CD4-positive, alpha-beta T cell (primary cell): Measurements from ENCODE around the gene TNFSF12. TPM values are rescaled to one million over a fixed set of nuclear protein-coding genes. Genes with fewer than 3 reads are reported as not detected.

ENCODE experiments used
- ATAC-seq: fragments of 200-7000 bp; cut with Tn5 transposase; one replicate; pipeline ENCODE4 v1.10.0; 2022; ENCODE audit warnings: mild to moderate bottlenecking; ENCODE audit not compliant: poor library complexity
- CTCF ChIA-PET: fragments of 350-600 bp; sonication (Branson Sonifier 250); formaldehyde crosslinking; loops from one replicate; lab custom pipeline; 2021; ENCODE audit warnings: antibody characterized with exemption, inconsistent platforms; lab: Charles Lee
- POLR2A ChIA-PET: fragments of 350-600 bp; sonication (Branson Sonifier 250); formaldehyde crosslinking; loops from one replicate; lab custom pipeline; 2021; ENCODE audit warnings: antibody characterized with exemption, inconsistent platforms; lab: Charles Lee
- DNase-seq, 14 experiments: peaks; one replicate each; pipeline ENCODE4 v3.0.0-alpha.2; 2013 to 2020; ENCODE audit warnings: mixed read lengths in 2 of 14
- H3K27ac ChIP-seq, 2 donors: one replicate each; pipeline versions ENCODE4 v1.5.1 to v1.7.0; 2013; ENCODE audit warnings: low read length in 2 of 2, low read depth in 1 of 2, mild to moderate bottlenecking in 1 of 2
- H3K27me3 ChIP-seq, 2 experiments: 1 replicate in 1 of 2; 2 replicates in 1 of 2; pipeline versions ENCODE4 v1.6.1 to v1.7.0; 2013; ENCODE audit warnings: low read length in 2 of 2, control low read depth in 1 of 2, mild to moderate bottlenecking in 1 of 2, moderate library complexity in 1 of 2; ENCODE audit not compliant: insufficient read depth in 2 of 2, control insufficient read depth in 1 of 2
- H3K36me3 ChIP-seq: one replicate; pipeline ENCODE4 v1.6.1; 2013; ENCODE audit warnings: low read length, control low read depth; ENCODE audit not compliant: insufficient read depth
- H3K4me1 ChIP-seq: one replicate; pipeline ENCODE4 v1.6.1; 2013; ENCODE audit warnings: low read length, control low read depth; ENCODE audit not compliant: insufficient read depth
- H3K4me3 ChIP-seq: one replicate; pipeline ENCODE4 v1.5.1; 2013; ENCODE audit warnings: mild to moderate bottlenecking, low read length, moderate library complexity
- H3K9me3 ChIP-seq, 2 experiments: 1 replicate in 1 of 2; 2 replicates in 1 of 2; pipeline versions ENCODE4 v1.6.1 to v1.7.0; 2013; ENCODE audit warnings: low read length in 2 of 2, mild to moderate bottlenecking in 2 of 2, control low read depth in 1 of 2, moderate library complexity in 1 of 2; ENCODE audit not compliant: control insufficient read depth in 1 of 2, insufficient read depth in 1 of 2
- H3K27ac Mint-ChIP-seq: one replicate; pipeline ENCODE4 v1.8.0; 2020; ENCODE audit warnings: mixed read lengths
- H3K27me3 Mint-ChIP-seq: one replicate; pipeline ENCODE4 v1.8.0; 2021; ENCODE audit warnings: mixed read lengths
- H3K36me3 Mint-ChIP-seq: one replicate; pipeline ENCODE4 v1.8.0; 2021; ENCODE audit warnings: low read depth, mixed read lengths
- H3K4me1 Mint-ChIP-seq: one replicate; pipeline ENCODE4 v1.8.0; 2021; ENCODE audit warnings: low read depth, mixed read lengths
- H3K4me3 Mint-ChIP-seq: one replicate; pipeline ENCODE4 v1.8.0; 2020; ENCODE audit warnings: mild to moderate bottlenecking, mixed read lengths
- H3K9me3 Mint-ChIP-seq: one replicate; pipeline ENCODE4 v1.8.0; 2020; ENCODE audit warnings: mixed read lengths
- intact Hi-C, 2 experiments: fragments of 100-400 bp; cut with DNase I in 1 of 2; cut with micrococcal nuclease in 1 of 2; formaldehyde crosslinking; loops; one replicate each; pipeline versions ENCODE4 v1.15.1 to v1.9.0; 2023 to 2025; cut with DNase I, micrococcal nuclease
- total RNA-seq, 174 experiments: library from RNA in 2 of 174; stranded (reverse) in 2 of 174; gene quantifications; one replicate each; pipeline ENCODE4 v1.2.3 and lab custom pipeline; 2021 to 2026
- TF ChIP-seq, protein P1 (sequence below): fragments of 200-600 bp; IDR thresholded peaks from one replicate; pipeline ENCODE4 v1.8.0; 2022; ENCODE audit warnings: antibody characterized with exemption, mild to moderate bottlenecking

TNFSF12 gene
- total RNA-seq, 2 experiments from 2014 or later: 17.0 to 19.1 TPM

DNA sequence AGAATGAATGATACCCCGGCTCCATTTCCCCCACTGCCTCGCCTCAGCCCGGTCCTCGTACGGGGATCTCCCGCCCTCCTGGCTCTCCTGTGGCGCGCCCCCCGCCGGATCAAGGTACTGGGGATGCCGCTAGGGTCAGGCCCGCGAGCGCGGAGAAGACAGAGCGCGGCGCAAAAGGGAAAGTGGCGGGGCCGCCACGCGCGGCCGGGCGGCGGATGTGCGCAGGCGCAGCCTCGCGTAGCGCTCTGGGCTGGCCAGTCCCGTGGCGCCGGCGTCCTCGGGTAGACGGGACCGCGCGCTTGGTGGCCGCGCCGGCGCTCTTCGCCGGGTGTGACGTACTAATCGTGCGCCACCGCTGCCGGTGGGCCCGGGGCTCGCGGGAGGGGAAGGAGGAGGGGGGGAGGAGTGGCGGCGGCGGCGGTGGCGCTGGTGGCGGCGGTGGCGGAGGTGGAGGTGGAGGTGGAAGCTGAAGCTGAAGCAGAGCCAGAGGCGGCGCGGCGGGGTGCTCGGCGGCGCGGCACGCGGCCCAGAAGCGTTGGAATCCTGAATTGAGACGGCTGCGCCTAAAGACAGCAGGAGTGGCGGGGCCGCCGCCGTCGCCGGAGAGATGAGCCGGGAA, 12.8 kb downstream of the TNFSF12 start, which contains the start of gene SENP3:
Gene SENP3 (plus strand): TSS at position 331 of the 619 bp plus-strand sequence. CDS start 1,158 bp downstream, outside the sequence.
- no peaks in the 10 kb centered on the region for H3K27me3 Mint-ChIP-seq
- H3K27ac Mint-ChIP-seq: peak within 1 kb of the TSS; percentile 93
- H3K27me3 ChIP-seq: no peaks in the 10 kb centered on the region
- POLR2A ChIA-PET: interaction anchor here (0.8 to 4.8 kb wide), 27 partner anchors 9 to 327 kb away, joined by 3 to 51 read pairs (median 5); partner anchors contain the start of genes ACAP1, DVL2, FXR2 and MPDU1
- no peaks in the 10 kb centered on the region for H3K9me3 ChIP-seq
- peak within 1 kb of the TSS; percentile 91 for H3K4me3 ChIP-seq
- TF ChIP-seq, protein P1, sequence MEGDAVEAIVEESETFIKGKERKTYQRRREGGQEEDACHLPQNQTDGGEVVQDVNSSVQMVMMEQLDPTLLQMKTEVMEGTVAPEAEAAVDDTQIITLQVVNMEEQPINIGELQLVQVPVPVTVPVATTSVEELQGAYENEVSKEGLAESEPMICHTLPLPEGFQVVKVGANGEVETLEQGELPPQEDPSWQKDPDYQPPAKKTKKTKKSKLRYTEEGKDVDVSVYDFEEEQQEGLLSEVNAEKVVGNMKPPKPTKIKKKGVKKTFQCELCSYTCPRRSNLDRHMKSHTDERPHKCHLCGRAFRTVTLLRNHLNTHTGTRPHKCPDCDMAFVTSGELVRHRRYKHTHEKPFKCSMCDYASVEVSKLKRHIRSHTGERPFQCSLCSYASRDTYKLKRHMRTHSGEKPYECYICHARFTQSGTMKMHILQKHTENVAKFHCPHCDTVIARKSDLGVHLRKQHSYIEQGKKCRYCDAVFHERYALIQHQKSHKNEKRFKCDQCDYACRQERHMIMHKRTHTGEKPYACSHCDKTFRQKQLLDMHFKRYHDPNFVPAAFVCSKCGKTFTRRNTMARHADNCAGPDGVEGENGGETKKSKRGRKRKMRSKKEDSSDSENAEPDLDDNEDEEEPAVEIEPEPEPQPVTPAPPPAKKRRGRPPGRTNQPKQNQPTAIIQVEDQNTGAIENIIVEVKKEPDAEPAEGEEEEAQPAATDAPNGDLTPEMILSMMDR: no peak
- intact Hi-C loops: loop anchor here (1.0 to 5.0 kb wide), 7 partner anchors 11 to 309 kb away; partner anchors contain the start of genes CTDNEP1 (in 1 of the 2), ELP5 (in 1 of the 2), POLR2A (in 1 of the 2) and TMEM102 (in 1 of the 2)
- peaks cover 43% of the 10 kb centered on the region for H3K36me3 Mint-ChIP-seq
- peak within 1 kb of the TSS; percentile 95 for H3K4me3 Mint-ChIP-seq
- H3K9me3 Mint-ChIP-seq: no peaks in the 10 kb centered on the region
- H3K36me3 ChIP-seq: peaks cover 36% of the 10 kb centered on the region
- peak within 1 kb of the TSS; percentile 88 to 96 for H3K27ac ChIP-seq
- CTCF ChIA-PET: interaction anchor here (1.1 to 2.9 kb wide), 24 partner anchors 9 to 238 kb away, joined by 3 to 48 read pairs (median 10); partner anchors contain the start of genes ACAP1, CD68, FXR2 and MPDU1
- H3K4me1 Mint-ChIP-seq: peaks cover 34% of the 10 kb centered on the region
- DNase-seq (peak; percentile 77 to 98 (median 86)), ATAC-seq (peak; percentile 83)
- H3K4me1 ChIP-seq: peaks cover 66% of the 10 kb centered on the region

DNA sequence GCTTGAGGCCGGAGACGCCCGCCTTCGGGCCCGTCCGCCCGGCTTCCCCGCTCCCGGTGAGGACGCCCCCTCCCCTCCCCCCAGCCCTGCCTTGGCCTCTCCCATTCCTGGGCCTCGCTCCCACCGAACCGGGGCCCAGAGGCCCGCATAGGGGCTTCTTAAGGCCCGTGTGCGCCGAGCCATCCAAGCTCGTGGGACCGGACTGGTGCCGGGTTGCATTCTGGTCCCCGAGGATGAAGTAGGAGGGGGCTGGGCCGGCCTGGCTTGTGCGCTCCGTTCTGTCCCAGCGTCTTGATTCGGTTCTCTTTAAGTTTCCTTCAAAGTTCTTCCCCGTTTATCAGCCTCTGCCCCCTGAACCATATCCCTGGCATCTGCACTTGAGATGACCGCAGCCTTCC, 13.3 kb downstream of the TNFSF12 start:
- Histone ChIP-seq H3K27ac (peak overlapping the region; percentile 78 to 88), H3K4me1 (peaks cover 63% of the 10 kb centered on the region), H3K27me3 (no peaks in the 10 kb centered on the region), H3K9me3 (no peaks in the 10 kb centered on the region), H3K4me3 (peak overlapping the region; percentile 91), H3K36me3 (peaks cover 40% of the 10 kb centered on the region)
- Mint-ChIP-seq H3K36me3 (peaks cover 47% of the 10 kb centered on the region), H3K27me3 (no peaks in the 10 kb centered on the region), H3K4me1 (peaks cover 34% of the 10 kb centered on the region), H3K27ac (peak overlapping the region; percentile 93), H3K4me3 (peak overlapping the region; percentile 91), H3K9me3 (no peaks in the 10 kb centered on the region)
- TF ChIP-seq, protein P1: no peak
- CTCF ChIA-PET: interaction anchor here (2.3 to 2.9 kb wide), 6 partner anchors 27 to 206 kb away, joined by 13 to 48 read pairs (median 16); partner anchors contain the start of genes TMEM102, TP53 and WRAP53
- ATAC-seq (no peak), DNase-seq (no peak)
- intact Hi-C loops: loop anchor here in 1 of 2 experiments (5.0 kb wide), 1 partner anchor 310 kb away; the partner anchor contains the start of genes CTDNEP1 and ELP5
- POLR2A ChIA-PET: interaction anchor here (1.6 to 4.8 kb wide), 9 partner anchors 12 to 126 kb away, joined by 3 to 51 read pairs (median 17); partner anchors contain the start of genes FXR2, MPDU1, SAT2 and TMEM102

DNA sequence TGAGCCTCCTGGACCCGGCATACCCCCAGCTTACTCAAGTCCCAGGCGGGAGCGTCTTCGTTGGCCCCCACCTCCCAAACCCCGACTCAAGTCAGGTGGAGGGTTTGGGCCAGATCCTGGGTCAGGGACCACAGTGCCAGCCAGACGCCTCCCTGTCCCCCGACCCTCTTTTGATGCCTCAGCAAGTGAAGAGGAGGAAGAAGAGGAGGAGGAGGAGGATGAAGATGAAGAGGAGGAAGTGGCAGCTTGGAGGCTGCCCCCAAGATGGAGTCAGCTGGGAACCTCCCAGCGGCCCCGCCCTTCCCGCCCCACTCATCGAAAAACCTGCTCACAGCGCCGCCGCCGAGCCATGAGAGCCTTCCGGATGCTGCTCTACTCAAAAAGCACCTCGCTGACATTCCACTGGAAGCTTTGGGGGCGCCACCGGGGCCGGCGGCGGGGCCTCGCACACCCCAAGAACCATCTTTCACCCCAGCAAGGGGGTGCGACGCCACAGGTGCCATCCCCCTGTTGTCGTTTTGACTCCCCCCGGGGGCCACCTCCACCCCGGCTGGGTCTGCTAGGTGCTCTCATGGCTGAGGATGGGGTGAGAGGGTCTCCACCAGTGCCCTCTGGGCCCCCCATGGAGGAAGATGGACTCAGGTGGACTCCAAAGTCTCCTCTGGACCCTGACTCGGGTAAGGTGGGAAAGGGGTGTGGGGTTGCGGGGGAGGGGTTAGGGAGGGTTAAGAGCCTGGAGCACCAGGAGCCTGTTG, 14.4 kb downstream of the TNFSF12 start:
- DNase-seq (no peak), ATAC-seq (no peak)
- H3K27ac ChIP-seq: no peak overlapping the region
- Mint-ChIP-seq H3K27ac (peak overlapping the region; percentile 93), H3K36me3 (peaks cover 56% of the 10 kb centered on the region), H3K4me1 (peaks cover 33% of the 10 kb centered on the region), H3K4me3 (peak overlapping the region; percentile 91), H3K27me3 (no peaks in the 10 kb centered on the region), H3K9me3 (no peaks in the 10 kb centered on the region)
- no peak overlapping the region for H3K4me3 ChIP-seq
- POLR2A ChIA-PET: interaction anchor here (4.8 kb wide), 2 partner anchors 11 to 124 kb away, joined by 47 to 51 read pairs; partner anchors contain the start of genes TP53 and WRAP53
- intact Hi-C loops: loop anchor here in 1 of 2 experiments (5.0 kb wide), 1 partner anchor 311 kb away; the partner anchor contains the start of genes CTDNEP1 and ELP5
- CTCF ChIA-PET: no interaction called here
- TF ChIP-seq, protein P1: no peak
- H3K36me3 ChIP-seq: peaks cover 46% of the 10 kb centered on the region
- H3K4me1 ChIP-seq: peaks cover 53% of the 10 kb centered on the region
- no peaks in the 10 kb centered on the region for H3K27me3 ChIP-seq
- H3K9me3 ChIP-seq: no peaks in the 10 kb centered on the region
